Lung (tissue), 12 donors: ENCODE measurements around the gene LIN9. TPM values are rescaled to one million over a fixed set of nuclear protein-coding genes. Genes with fewer than 3 reads are reported as not detected.

ENCODE experiments used
- ATAC-seq: fragments of 200-7000 bp; cut with Tn5 transposase; one replicate; pipeline ENCODE4 v1.9.1; 2020; ENCODE audit warnings: moderate number of reproducible peaks; ENCODE audit not compliant: insufficient read depth, low FRiP score
- DNase-seq, 3 donors: peaks; one replicate each; pipeline ENCODE4 v3.0.0-alpha.2; 2013 to 2017
- H3K27ac ChIP-seq, 2 donors: one replicate each; pipeline ENCODE4 v1.5.1; 2013; ENCODE audit warnings: mild to moderate bottlenecking in 2 of 2, moderate library complexity in 2 of 2, control low read depth in 1 of 2, inconsistent platforms in 1 of 2, low read depth in 1 of 2, low read length in 1 of 2
- H3K27me3 ChIP-seq, 3 donors: one replicate each; pipeline ENCODE4 v1.5.1; 2013; ENCODE audit warnings: low read length in 2 of 3; ENCODE audit not compliant: control insufficient read depth in 3 of 3, insufficient read depth in 3 of 3
- H3K36me3 ChIP-seq, 4 donors: one replicate each; pipeline ENCODE4 v1.5.1; 2013; ENCODE audit warnings: low read length in 4 of 4, mild to moderate bottlenecking in 1 of 4, moderate library complexity in 1 of 4; ENCODE audit not compliant: control insufficient read depth in 4 of 4, insufficient read depth in 4 of 4
- H3K4me1 ChIP-seq, 5 donors: one replicate each; pipeline ENCODE4 v1.5.1; 2013; ENCODE audit warnings: low read length in 5 of 5, mild to moderate bottlenecking in 2 of 5, moderate library complexity in 1 of 5; ENCODE audit not compliant: control insufficient read depth in 5 of 5, insufficient read depth in 5 of 5
- H3K4me3 ChIP-seq: one replicate; pipeline ENCODE4 v1.5.1; 2013; ENCODE audit warnings: mild to moderate bottlenecking, control low read depth, moderate library complexity
- H3K9ac ChIP-seq, 2 donors: one replicate each; pipeline ENCODE4 v1.5.1; 2013; ENCODE audit warnings: low read length in 2 of 2, control low read depth in 1 of 2; ENCODE audit not compliant: insufficient read depth in 1 of 2
- H3K9me3 ChIP-seq, 4 donors: one replicate each; pipeline ENCODE4 v1.5.1; 2013; ENCODE audit warnings: low read length in 3 of 4, mild to moderate bottlenecking in 1 of 4, moderate library complexity in 1 of 4; ENCODE audit not compliant: control insufficient read depth in 4 of 4, insufficient read depth in 3 of 4
- CTCF ChIP-seq: IDR thresholded peaks from 2 replicates; pipeline ENCODE4 v1.5.1; 2012; ENCODE audit warnings: mild to moderate bottlenecking; ENCODE audit errors: control extremely low read depth, extremely low read depth
- WGBS, 2 donors: extraction: QIAGEN DNeasy Blood & Tissue Kit; methylation state at CpG; one replicate each; pipeline ENCODE4 v1.1.7; 2013; 5-methylcytosine and 5-hydroxymethylcytosine counted together
- polyA plus RNA-seq, 2 donors: library from polyadenylated mRNA; stranded (reverse); fragments of 200-250 nt; gene quantifications; one replicate each; pipeline ENCODE4 v1.2.1, GENCODE V29; 2013
- total RNA-seq, 2 donors: library from RNA; depleted of rRNA in 1 of 2; stranded (reverse); fragments of >200 nt in 1 of 2; gene quantifications; one replicate each; pipeline ENCODE4 v1.2.1, GENCODE V29; 2014 to 2021
- donor health status: control.
- donor health status: control.
- donor health status: Bipolar disorder and iron deficiency.
- donor health status: healthy.
- donor health status: DM: yes; HTN: yes; CAD: no.

The LIN9 gene
- total and polyA plus RNA-seq, 4 donors = 1.4 to 9.7 (median 2.4) TPM

DNA sequence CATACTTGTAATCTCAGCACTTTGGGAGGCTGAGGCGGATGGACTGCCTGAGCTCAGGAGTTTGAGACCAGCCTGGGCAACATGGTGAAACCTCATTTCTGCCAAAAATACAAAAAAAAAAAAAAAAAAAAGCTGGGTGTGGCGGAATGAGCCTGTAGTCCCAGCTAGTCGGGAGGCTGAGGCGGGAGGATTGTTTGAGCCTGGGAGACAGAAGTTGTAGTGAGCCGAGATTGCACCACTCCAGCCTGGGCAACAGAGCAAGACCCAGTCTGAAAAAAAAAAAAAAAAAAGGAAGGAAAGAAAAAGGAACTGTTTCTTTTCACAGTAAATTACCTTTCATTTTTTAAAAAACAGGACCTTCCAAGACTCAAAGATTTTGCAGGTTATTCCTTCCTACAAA is 29.5 kb downstream of the LIN9 start:
- peaks cover 0 to 3% (median 1%) of the 10 kb centered on the region in 4 donors for H3K36me3 ChIP-seq
- no peaks in the 10 kb centered on the region for H3K27me3 ChIP-seq
- 84 to 85% methylated on average over 5 of the region's 5 CpGs for WGBS, 2 donors
- no peak overlapping the region for H3K9ac ChIP-seq
- H3K9me3 ChIP-seq = no peaks in the 10 kb centered on the region
- DNase-seq (no peak), ATAC-seq (no peak)
- no peak overlapping the region for H3K4me3 ChIP-seq
- peaks cover 0 to 2% (median 0%) of the 10 kb centered on the region in 5 donors for H3K4me1 ChIP-seq
- no peak for TF ChIP-seq CTCF
- H3K27ac ChIP-seq = no peak overlapping the region

GRCh38 chr1:226277897-226278296 is 31.1 kb downstream of the LIN9 start:
- H3K4me3 ChIP-seq = no peak overlapping the region
- H3K9me3 ChIP-seq = no peaks in the 10 kb centered on the region
- DNase-seq = no peak
- WGBS, 2 donors = 88 to 94% methylated on average over 8 of the region's 8 CpGs
- no peaks in the 10 kb centered on the region for H3K27me3 ChIP-seq
- peaks cover 0 to 5% (median 0%) of the 10 kb centered on the region in 5 donors for H3K4me1 ChIP-seq
- no peak for ATAC-seq
- no peak overlapping the region for H3K9ac ChIP-seq
- peaks cover 0 to 2% (median under 1%) of the 10 kb centered on the region in 4 donors for H3K36me3 ChIP-seq
- TF ChIP-seq CTCF = no peak
- no peak overlapping the region for H3K27ac ChIP-seq

DNA sequence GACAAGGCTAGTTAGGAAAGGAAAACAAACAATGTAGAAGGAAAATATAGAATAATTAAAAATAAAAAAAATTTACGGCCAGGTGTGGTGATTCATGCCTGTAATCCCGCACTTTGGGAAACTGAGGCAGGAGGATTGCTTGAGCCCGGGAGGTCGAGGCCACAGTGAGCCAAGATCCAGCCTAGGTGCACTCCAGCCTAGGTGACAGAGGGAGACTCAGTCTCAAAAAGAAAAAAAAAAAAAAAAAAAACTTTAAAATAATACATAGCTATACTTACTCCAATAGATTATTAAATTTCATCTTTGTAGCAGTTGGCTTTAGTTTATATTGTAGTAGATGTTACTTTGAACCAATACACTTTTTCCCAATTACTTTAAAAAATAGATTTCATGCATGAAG is 32.0 kb downstream of the LIN9 start:
- 98 to 99% methylated on average over 4 of the region's 4 CpGs for WGBS, 2 donors
- Histone ChIP-seq H3K9ac (no peak overlapping the region), H3K27me3 (no peaks in the 10 kb centered on the region), H3K36me3 (no peaks in the 10 kb centered on the region), H3K27ac (no peak overlapping the region), H3K4me1 (peaks cover 0 to 5% (median 0%) of the 10 kb centered on the region in 5 donors), H3K4me3 (no peak overlapping the region), H3K9me3 (no peaks in the 10 kb centered on the region)
- DNase-seq (no peak), ATAC-seq (no peak)
- TF ChIP-seq CTCF = no peak

DNA sequence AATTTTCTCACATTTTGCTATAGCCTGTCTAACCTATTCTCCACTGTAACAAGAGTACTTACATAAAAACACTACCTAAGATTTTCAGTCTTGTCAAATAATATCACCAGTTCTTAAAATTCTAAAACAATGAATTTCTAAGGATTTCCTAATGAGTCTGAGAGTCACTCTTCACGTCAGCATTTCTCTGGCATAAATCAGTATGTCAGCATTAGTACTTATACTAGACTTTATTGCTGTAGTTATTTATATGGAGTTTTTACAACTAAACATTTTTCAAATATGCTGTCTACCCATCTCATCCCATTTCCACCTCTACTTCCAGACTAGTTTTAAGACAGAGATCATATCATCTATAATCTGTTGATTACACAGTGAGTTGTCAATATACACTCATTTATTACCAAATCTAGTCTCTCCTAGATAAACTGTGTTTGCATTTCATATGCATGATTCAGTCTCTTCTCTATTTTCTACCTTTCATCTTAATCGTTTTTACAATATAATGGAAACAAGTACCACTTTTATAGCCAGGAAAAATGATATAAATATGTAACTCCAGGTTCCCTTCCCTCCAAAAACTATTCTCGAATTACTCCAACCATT is 32.8 kb downstream of the LIN9 start:
- H3K9me3 ChIP-seq = no peaks in the 10 kb centered on the region
- H3K27ac ChIP-seq = no peak overlapping the region
- ATAC-seq = no peak
- no peak for TF ChIP-seq CTCF
- DNase-seq = no peak
- peaks cover 0 to 5% (median 0%) of the 10 kb centered on the region in 5 donors for H3K4me1 ChIP-seq
- 86 to 94% methylated on average over 3 of the region's 3 CpGs for WGBS, 2 donors
- H3K9ac ChIP-seq = no peak overlapping the region
- no peaks in the 10 kb centered on the region for H3K36me3 ChIP-seq
- H3K27me3 ChIP-seq = no peaks in the 10 kb centered on the region
- H3K4me3 ChIP-seq = no peak overlapping the region
